AG09309 (cell line): ENCODE data around the gene NDUFAF8.

Experiments used
- DNase-seq: peaks from one replicate; pipeline ENCODE4 v3.0.0-alpha.2; 2010; ENCODE audit warnings: low read depth
- H3K4me3 ChIP-seq: 2 replicates; pipeline ENCODE4 v1.5.1; 2011; ENCODE audit warnings: mild to moderate bottlenecking, low read depth, low read length, moderate library complexity; ENCODE audit not compliant: control insufficient read depth
- TF ChIP-seq, protein P1 (sequence below): IDR thresholded peaks from 2 replicates; pipeline ENCODE4 v1.5.1; 2011; ENCODE audit warnings: mild to moderate bottlenecking, low read depth, low read length, inconsistent platforms; ENCODE audit not compliant: insufficient read depth, control insufficient read depth; ENCODE audit errors: missing control alignments

The NDUFAF8 gene

DNA sequence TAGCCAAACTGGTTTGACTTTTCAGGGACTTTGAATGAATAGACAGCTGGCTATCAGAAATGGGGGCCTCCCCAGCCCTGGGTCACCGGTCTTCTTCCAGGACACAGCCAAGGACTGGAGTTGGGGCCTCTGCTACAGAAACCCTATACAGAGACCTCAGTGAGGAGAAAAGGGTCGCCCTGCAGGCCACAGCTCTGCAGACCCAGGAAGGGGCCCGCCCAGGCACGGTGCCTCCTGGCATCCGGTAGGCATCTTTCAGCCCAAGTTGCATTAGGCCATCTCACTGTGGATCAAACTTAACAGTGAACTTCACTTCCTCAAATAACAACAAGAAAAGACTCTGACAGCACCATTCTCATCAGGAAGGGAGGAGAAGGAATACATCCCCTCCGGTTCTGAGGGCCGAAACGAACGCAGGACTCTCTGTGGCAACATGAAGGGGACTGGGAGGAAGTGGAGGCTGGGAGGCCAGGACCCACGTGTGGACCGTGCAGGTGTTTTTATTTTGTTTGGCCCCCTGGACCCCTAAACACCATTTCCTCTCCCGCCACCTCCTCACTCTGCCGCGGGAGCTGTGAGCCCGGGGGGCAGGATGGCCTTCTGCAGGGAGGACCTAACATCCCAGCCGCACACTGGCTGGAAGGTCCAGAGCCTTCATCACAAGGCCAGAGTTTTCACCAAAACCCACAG, 48.8 kb downstream of the NDUFAF8 start:
- TF ChIP-seq, protein P1, sequence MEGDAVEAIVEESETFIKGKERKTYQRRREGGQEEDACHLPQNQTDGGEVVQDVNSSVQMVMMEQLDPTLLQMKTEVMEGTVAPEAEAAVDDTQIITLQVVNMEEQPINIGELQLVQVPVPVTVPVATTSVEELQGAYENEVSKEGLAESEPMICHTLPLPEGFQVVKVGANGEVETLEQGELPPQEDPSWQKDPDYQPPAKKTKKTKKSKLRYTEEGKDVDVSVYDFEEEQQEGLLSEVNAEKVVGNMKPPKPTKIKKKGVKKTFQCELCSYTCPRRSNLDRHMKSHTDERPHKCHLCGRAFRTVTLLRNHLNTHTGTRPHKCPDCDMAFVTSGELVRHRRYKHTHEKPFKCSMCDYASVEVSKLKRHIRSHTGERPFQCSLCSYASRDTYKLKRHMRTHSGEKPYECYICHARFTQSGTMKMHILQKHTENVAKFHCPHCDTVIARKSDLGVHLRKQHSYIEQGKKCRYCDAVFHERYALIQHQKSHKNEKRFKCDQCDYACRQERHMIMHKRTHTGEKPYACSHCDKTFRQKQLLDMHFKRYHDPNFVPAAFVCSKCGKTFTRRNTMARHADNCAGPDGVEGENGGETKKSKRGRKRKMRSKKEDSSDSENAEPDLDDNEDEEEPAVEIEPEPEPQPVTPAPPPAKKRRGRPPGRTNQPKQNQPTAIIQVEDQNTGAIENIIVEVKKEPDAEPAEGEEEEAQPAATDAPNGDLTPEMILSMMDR: no peak
- H3K4me3 ChIP-seq: no peak overlapping the region
- no peak for DNase-seq

DNA sequence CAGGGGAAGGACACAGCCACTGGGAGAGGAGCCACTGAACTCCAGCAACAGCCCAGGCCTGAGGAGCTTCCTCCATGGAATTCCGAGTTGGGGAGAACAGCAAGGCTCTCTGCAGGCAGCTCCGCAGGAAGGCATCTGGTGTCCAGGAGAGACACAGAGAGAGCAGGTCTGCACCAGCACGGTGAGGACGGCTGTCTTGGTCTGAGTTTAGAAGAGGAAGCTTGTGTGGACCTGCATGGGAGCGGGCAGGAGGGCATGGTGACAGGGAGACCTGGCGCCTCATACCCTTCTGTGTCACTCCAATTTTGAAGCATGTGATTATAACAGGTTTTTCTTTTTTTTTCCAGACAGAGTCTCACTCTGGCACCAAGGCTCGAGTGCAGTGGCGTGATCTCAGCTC, 49.6 kb downstream of the NDUFAF8 start:
- H3K4me3 ChIP-seq: no peak overlapping the region
- TF ChIP-seq, protein P1: no peak
- DNase-seq: no peak

DNA sequence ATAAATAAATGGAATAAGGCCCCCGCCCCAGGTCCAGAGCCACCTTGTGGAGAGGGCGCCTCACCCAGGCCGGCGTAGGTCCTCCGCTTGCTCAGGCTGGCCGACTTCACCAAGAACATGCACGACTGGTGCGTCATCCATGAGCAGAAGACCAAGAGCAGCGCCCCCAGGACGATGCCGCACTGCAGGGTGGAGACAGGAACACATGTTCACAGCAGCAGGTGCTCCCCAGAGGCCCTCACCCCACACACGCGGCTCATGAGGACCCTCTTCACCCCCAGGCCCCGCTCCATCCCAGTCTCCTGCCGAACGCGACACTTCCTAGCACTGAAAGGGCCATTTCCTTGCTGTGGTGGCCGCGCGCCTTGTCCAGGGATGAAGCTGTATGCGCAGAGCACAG, 50.5 kb downstream of the NDUFAF8 start:
- TF ChIP-seq, protein P1: no peak
- no peak for DNase-seq
- no peak overlapping the region for H3K4me3 ChIP-seq

DNA sequence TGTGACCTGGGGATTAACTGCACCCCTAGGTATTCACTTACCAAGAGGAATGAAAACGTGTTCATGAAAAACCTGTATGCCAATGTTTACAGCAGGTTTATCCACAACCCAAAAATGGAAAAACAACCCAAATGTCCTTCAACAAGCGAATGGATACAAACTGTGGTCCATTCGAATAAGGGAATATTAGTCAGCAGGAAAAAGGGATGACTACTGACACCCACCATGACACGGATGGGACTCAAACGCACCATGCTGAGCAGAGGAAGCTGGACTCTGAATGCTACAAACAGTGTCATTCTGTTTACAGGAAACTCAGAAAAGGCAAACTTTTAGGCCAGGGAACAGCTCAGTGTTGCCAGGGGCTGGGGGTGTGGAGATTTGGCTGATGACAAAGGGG, 51.1 kb downstream of the NDUFAF8 start:
- DNase-seq: no peak
- TF ChIP-seq, protein P1: no peak
- no peak overlapping the region for H3K4me3 ChIP-seq
